Activated CD4-positive, alpha-beta T cell treated with anti-CD3 and anti-CD28 coated beads, Interleukin-2, amount 10 ng/mL, durations not matched to agents 24 days and 14 days (primary cell): ENCODE data around the gene FAM161A. TPM values are rescaled to one million over a fixed set of nuclear protein-coding genes. Genes with fewer than 3 reads are reported as not detected.
"Not testable (repeated sequence)": the region's sequence is repeated elsewhere in the genome, so short reads cannot be mapped to it uniquely, and the experiment has no call there.

Source experiments
- DNase-seq: peaks from one replicate; pipeline ENCODE4 v3.0.0; 2022
- H3K27ac Mint-ChIP-seq: one replicate; pipeline ENCODE4 v1.8.0; 2022; ENCODE audit warnings: mild to moderate bottlenecking, mixed read lengths
- H3K27me3 Mint-ChIP-seq: one replicate; pipeline ENCODE4 v1.8.0; 2022; ENCODE audit warnings: mixed read lengths
- H3K36me3 Mint-ChIP-seq: one replicate; pipeline ENCODE4 v1.8.0; 2022; ENCODE audit warnings: low read depth, mild to moderate bottlenecking, mixed read lengths
- H3K4me1 Mint-ChIP-seq: one replicate; pipeline ENCODE4 v1.8.0; 2021; ENCODE audit warnings: mixed read lengths
- H3K4me3 Mint-ChIP-seq: one replicate; pipeline ENCODE4 v1.8.0; 2022; ENCODE audit warnings: mild to moderate bottlenecking, moderate library complexity, mixed read lengths
- H3K9me3 Mint-ChIP-seq: one replicate; pipeline ENCODE4 v1.8.0; 2021; ENCODE audit warnings: mixed read lengths
- intact Hi-C: fragments of 100-400 bp; cut with micrococcal nuclease; formaldehyde crosslinking; loops from one replicate; pipeline ENCODE4 v1.15.1; 2023
- total RNA-seq: library from RNA; stranded (reverse); gene quantifications from 2 replicates; pipeline ENCODE4 v1.2.3, GENCODE V29; 2022

Gene FAM161A
- total RNA-seq, 1 donor from 2014 or later: 4.5 TPM

DNA sequence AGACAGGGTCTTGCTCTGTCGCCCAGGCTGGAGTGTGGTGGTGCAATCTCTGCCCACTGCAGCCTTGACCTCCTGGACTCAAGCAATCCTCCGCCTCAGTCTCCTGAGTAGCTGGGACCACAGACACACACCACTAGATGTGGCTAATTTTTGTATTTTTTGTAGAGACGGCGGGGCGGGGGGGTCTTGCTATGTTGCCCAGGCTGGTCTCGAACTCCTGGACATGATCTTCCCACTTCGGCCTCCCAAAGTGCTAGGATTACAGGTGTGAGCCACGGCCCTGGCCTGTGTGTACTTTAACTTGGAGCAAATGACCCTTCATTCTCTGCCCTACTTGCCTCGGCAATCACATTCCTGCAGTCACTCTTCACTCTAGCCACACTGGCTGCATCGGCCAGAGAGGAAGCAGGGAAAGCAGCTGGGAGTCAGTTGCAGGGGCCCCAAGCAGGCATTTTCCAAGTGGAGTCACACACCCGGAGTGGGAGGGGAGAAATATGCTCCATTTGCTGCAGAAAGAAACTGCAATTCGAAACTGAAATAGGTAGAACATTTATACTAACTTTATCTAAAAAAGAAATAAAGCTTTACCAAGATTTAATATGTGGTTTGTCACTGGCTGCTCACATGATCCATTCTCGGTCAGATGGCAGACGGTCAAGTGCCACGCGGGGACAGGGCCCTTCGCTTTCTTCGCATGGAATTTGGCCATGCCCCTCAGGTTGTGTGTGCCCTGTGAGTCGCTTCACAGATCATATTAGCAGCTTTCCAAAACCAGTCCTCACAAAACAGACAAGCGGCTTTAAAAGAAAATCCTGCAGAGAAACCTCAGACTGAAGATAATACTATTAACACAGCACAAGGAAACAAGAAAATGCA lies 37.1 kb downstream of the FAM161A start:
- no peak overlapping the region for H3K4me3 Mint-ChIP-seq
- H3K9me3 Mint-ChIP-seq: no peaks in the 10 kb centered on the region
- no peak for DNase-seq
- peak overlapping the region; percentile 18 for H3K27ac Mint-ChIP-seq
- H3K4me1 Mint-ChIP-seq: no peaks in the 10 kb centered on the region
- H3K27me3 Mint-ChIP-seq: peaks cover 9% of the 10 kb centered on the region
- no peaks in the 10 kb centered on the region for H3K36me3 Mint-ChIP-seq
- intact Hi-C loops: no loop called here

DNA sequence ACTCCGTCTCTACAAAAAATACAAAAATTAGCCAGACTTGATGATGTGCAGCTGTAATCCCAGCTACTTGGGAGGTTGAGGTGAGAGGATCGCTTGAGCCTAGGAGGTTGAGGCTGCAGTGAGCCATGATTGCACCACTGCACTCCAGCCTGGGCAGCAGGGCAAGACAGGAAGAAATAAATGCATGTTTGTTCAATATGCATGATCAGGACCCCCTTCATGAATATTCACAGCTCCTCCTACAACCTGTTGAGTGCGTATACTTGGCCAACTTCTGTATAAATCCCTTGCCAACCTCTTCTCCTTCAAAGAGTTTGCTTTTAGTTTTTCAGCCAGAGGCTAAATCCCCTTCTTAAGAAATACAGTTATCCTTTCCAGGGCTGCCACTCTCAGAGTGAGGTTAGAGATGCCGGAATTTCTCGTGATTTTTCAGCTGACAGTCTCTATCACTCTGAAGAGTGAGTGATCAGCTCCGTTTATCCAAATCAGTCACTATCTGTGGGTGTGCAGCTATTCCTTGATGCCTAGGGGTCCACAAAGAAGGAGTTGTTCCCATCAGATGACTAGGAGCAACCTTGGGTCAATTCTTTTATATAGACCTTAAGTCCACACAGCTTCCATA lies 39.2 kb downstream of the FAM161A start:
- no peaks in the 10 kb centered on the region for H3K4me1 Mint-ChIP-seq
- no peak overlapping the region for H3K4me3 Mint-ChIP-seq
- no peaks in the 10 kb centered on the region for H3K36me3 Mint-ChIP-seq
- H3K27me3 Mint-ChIP-seq: peaks cover 9% of the 10 kb centered on the region
- H3K27ac Mint-ChIP-seq: no peak overlapping the region
- intact Hi-C loops: no loop called here
- DNase-seq: no peak
- H3K9me3 Mint-ChIP-seq: no peaks in the 10 kb centered on the region

DNA sequence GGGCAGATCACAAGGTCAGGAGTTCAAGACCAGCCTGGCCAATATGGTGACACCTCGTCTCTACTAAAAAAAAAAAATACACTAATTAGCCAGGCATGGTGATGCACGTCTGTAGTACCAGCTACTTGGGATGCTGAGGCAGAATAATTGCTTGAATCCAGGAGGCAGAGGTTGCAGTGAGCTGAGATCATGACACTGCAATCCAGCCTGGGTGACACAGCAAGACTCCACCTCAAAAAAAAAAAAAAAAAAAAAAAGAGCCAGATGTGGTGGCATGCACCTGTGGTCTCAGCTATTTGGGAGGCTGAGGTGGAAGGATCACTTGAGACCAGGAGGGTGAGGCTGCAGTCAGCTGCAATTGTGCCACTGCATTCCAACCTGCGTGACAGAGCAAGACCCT lies 40.5 kb downstream of the FAM161A start:
- H3K27ac Mint-ChIP-seq, H3K36me3 Mint-ChIP-seq, intact Hi-C loops, H3K27me3 Mint-ChIP-seq, H3K9me3 Mint-ChIP-seq, H3K4me1 Mint-ChIP-seq, DNase-seq, H3K4me3 Mint-ChIP-seq: not testable (repeated sequence)

DNA sequence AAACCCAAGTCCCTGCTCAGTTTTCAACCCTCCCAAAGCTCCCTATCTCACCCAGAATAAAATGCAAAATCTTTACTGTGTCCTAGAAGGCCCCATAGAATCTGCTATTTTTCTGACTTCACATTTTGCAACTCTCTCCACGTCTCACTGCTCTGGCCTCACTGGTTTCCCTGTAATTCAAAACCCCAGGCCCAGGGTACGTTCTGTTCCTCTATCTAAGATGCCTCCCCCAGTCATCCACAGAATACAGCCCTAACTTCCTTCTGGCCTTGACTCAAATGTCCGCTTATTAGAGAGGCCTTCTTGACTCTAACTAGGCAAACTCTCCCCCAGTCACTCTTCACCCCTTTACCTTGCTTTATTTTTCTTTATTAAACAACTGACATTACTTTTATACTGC lies 42.0 kb downstream of the FAM161A start:
- Mint-ChIP-seq H3K36me3 (no peaks in the 10 kb centered on the region), H3K9me3 (no peaks in the 10 kb centered on the region), H3K27ac (no peak overlapping the region), H3K27me3 (peaks cover 11% of the 10 kb centered on the region), H3K4me3 (no peak overlapping the region), H3K4me1 (peaks cover 2% of the 10 kb centered on the region)
- intact Hi-C loops: no loop called here
- no peak for DNase-seq

DNA sequence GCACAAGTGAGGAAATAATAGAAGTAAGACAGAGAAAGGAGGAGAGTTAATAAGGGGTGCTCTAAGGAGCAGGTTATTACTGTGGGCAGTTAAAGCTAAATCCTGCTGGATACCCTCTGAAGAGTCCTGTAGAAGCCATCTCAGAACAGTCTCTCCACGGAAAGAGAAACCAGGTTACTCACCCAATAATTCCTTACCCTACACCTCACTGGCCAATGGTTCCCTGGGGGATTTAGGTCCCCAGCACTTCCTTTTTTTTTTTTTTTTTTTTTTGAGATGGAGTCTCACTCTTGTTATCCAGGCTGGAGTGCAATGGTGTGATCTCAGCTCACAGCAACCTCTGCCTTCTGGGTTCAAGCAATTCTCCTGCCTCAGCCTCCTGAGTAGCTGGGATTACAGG lies 43.7 kb downstream of the FAM161A start:
- H3K36me3 Mint-ChIP-seq, intact Hi-C loops, H3K27ac Mint-ChIP-seq, DNase-seq, H3K9me3 Mint-ChIP-seq, H3K4me1 Mint-ChIP-seq, H3K4me3 Mint-ChIP-seq: not testable (repeated sequence)
- peaks cover 13% of the 10 kb centered on the region for H3K27me3 Mint-ChIP-seq

DNA sequence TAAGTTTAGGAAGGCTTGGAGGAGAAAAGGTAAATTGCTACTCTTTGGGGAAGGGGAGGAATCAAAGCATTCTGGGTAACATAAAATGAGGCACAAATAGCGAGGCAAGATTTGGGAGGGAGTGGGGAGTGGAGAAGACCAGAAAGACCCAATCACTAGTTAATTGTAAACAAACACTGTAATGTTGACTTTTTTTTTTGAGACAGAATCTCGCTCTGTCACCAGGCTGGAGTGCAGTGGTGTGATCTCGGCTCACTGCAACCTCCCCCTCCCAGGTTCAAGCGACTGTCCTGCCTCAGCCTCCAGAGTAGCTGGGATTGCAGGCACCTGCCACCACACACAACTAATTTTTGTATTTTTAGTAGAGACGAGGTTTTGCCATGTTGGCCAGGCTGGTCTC lies 45.2 kb downstream of the FAM161A start:
- H3K36me3 Mint-ChIP-seq, DNase-seq, H3K9me3 Mint-ChIP-seq, H3K27ac Mint-ChIP-seq, H3K27me3 Mint-ChIP-seq, H3K4me3 Mint-ChIP-seq, intact Hi-C loops, H3K4me1 Mint-ChIP-seq: not testable (repeated sequence)

DNA sequence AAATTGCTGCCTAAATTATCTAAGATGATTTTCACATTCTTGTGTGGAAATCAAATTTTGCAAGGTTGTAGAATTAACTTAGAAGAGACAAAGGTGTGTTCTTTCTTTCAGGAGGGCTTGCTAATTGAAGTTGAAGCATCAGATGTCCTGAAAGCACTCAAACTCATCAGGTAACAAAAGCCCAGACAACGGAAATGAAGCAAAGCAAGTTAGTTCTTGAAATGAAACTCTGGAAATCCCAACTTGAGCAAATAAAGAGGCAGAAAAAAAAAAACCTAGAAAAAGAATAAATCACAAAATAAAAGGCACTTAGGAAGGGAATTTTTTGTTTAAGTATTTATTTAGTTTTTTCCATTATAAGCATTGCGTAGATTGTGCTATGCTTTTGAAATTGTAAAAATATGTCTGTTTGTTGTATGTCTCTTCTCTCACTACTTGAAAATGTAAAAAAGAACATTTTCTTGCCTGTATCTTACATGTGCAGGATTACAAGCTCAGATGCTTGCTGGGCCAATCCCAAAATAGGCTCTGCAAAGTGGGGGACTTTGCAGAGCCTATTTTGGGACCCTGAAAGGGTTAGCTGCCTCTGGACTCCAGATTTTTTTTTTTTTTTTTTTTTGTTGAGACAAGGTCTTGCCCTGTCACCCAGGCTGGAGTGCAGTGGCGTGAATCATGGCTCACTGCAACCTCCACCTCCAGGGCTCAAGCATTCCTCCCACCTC lies 46.7 kb downstream of the FAM161A start:
- H3K9me3 Mint-ChIP-seq: no peaks in the 10 kb centered on the region
- H3K4me3 Mint-ChIP-seq: no peak overlapping the region
- peaks cover 2% of the 10 kb centered on the region for H3K4me1 Mint-ChIP-seq
- H3K27me3 Mint-ChIP-seq: peaks cover 6% of the 10 kb centered on the region
- no peak for DNase-seq
- H3K36me3 Mint-ChIP-seq: no peaks in the 10 kb centered on the region
- H3K27ac Mint-ChIP-seq: no peak overlapping the region
- intact Hi-C loops: no loop called here

DNA sequence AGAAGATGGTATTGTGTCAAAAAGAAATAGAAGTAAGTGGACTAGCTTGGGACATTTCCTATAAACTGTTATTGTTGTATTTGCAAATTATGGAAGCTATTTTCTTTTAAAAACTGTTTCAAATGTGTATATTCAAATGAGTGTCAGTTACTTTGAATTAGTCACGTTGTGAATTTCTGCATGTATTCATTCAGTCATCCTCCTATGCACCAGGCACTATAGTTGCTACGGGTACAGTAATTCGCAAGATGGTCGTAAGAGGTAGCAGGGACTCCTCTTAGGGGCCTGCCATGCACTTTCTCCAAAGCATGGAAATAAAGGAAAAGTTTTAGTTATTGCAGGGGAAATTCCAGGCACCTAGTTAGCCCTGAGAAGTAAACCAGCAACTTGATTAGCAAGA lies 51.3 kb downstream of the FAM161A start:
- intact Hi-C loops: no loop called here
- no peaks in the 10 kb centered on the region for H3K9me3 Mint-ChIP-seq
- H3K27ac Mint-ChIP-seq: no peak overlapping the region
- no peaks in the 10 kb centered on the region for H3K36me3 Mint-ChIP-seq
- no peak overlapping the region for H3K4me3 Mint-ChIP-seq
- peaks cover 2% of the 10 kb centered on the region for H3K4me1 Mint-ChIP-seq
- DNase-seq: no peak
- H3K27me3 Mint-ChIP-seq: peaks cover 11% of the 10 kb centered on the region

DNA sequence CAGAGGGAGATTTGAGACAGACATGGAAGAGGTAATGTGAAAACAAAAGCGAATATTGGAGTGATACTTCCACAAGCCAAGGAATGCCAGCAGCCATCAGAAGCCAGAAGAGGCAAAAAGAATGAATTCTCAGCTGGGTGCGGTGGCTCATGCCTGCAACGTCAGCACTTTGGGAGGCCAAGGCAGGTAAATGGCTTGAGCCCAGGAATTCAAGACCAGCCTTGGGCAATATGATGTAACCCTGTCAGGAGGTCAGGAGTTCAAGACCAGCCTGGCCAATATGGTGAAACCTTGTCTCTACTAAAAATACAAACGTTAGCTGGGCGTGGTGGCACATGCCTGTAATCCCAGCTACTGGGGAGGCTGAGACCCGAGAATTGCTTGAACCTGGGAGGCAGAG lies 54.8 kb downstream of the FAM161A start:
- H3K4me1 Mint-ChIP-seq: no peaks in the 10 kb centered on the region
- intact Hi-C loops: no loop called here
- H3K27ac Mint-ChIP-seq: no peak overlapping the region
- no peak for DNase-seq
- no peaks in the 10 kb centered on the region for H3K36me3 Mint-ChIP-seq
- peaks cover 10% of the 10 kb centered on the region for H3K27me3 Mint-ChIP-seq
- no peak overlapping the region for H3K4me3 Mint-ChIP-seq
- no peaks in the 10 kb centered on the region for H3K9me3 Mint-ChIP-seq

DNA sequence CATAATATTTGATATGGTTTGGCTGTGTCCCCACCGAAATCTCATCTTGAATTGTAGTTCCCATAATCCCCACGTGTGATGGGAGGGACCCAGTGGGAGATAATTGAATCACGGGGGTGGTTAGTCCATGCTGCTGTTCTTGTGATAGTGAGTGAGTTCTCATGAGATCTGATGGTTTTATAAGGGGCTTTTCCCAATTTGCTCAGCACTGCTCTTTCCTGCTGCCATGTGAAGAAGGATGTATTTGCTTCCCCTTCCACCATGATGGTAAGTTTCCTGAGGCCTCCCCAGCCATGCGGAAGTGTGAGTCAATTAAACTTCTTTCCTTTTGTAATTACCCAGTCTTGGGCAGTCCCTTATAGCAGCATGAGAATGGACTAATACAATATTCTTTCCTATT lies 56.4 kb downstream of the FAM161A start:
- DNase-seq, H3K4me1 Mint-ChIP-seq, H3K4me3 Mint-ChIP-seq, H3K9me3 Mint-ChIP-seq, intact Hi-C loops, H3K27ac Mint-ChIP-seq, H3K36me3 Mint-ChIP-seq: not testable (repeated sequence)
- H3K27me3 Mint-ChIP-seq: peaks cover 13% of the 10 kb centered on the region

DNA sequence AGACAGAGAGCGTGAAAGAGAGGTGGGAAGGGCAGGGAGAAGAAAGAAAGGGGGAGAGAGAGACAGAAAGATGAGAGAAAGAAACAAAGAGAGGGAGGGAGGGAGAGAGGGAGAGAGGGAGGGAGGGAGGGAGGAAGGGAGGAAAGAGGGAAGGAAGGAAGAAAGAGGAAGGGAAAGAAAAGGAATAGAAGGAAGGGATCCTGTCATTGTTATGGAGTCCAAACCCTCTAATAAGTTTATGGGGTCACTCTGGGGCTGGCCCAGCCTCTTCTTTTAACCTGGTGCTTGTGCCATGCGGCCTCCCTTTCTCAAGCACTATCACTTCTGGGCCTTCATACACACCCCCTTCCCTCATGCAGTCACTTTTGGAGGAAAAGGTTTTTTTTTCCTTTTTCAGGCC lies 58.5 kb downstream of the FAM161A start:
- intact Hi-C loops: no loop called here
- no peak for DNase-seq
- Mint-ChIP-seq H3K4me3 (no peak overlapping the region), H3K9me3 (no peaks in the 10 kb centered on the region), H3K36me3 (no peaks in the 10 kb centered on the region), H3K27me3 (peaks cover 12% of the 10 kb centered on the region), H3K27ac (no peak overlapping the region), H3K4me1 (peaks cover 5% of the 10 kb centered on the region)

DNA sequence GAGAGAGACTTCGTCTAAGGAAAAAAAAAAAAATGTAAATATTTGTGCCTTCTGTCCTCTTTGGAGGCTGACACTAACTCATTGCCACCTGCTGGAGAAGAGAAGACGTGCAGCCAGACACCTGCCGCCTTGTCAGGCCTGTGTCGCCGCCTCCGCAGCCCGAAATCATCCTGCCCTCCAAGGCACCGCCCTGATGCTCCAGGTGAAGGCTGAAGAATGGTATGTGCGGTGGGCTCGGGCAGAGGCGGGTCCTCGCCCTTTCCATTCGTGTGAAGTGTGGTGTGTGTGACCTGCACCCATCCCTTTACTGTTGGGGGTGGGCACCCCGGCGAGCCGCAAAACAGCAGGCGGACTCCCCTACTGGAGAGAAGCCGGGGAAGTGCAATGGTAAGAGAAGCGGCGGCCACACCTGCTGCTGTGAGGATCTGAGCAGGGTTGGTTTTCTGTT lies 60.4 kb downstream of the FAM161A start:
- peak overlapping the region; percentile 70 for H3K4me3 Mint-ChIP-seq
- no peaks in the 10 kb centered on the region for H3K9me3 Mint-ChIP-seq
- H3K27ac Mint-ChIP-seq: no peak overlapping the region
- no peaks in the 10 kb centered on the region for H3K36me3 Mint-ChIP-seq
- H3K27me3 Mint-ChIP-seq: peaks cover 8% of the 10 kb centered on the region
- H3K4me1 Mint-ChIP-seq: peaks cover 5% of the 10 kb centered on the region
- DNase-seq: peak; percentile 91
- intact Hi-C loops: loop anchor here (2.0 kb wide), 1 partner anchor 367 kb away; no protein-coding TSS in a partner anchor

DNA sequence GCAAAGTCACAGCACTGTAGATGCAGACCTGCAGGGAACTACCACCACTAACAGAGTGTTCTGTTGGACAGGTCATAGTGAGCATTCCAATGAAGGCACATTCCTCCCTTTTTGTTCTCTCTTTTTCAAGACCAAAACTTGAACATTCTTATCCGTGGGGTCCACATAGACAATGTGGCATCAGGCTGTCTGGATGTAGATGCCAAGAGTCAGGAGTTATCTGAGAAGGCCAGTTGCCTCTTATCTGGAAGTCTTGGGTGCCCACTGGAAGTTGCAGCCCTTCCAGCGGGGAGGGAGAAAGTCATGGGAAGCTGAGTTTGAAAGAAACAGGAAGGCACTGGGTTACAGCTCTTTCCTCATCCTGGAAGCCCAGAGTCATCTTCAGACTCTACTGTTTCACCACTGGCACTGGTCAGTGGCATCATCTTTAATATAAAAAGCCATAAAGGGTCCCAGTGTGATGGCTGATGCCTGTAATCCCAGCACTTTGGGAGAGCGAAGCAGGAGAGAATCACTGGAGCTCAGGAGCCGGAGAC lies 61.4 kb downstream of the FAM161A start:
- Mint-ChIP-seq H3K36me3 (no peaks in the 10 kb centered on the region), H3K27ac (no peak overlapping the region), H3K9me3 (no peaks in the 10 kb centered on the region), H3K27me3 (peaks cover 8% of the 10 kb centered on the region), H3K4me3 (no peak overlapping the region), H3K4me1 (peaks cover 5% of the 10 kb centered on the region)
- DNase-seq: no peak
- intact Hi-C loops: loop anchor here (2.0 kb wide), 1 partner anchor 366 kb away; no protein-coding TSS in a partner anchor
